GM21367 (cell line): Measurements from ENCODE around the gene UBE2Q1.

Source experiments
- ATAC-seq: cut with Tn5 transposase; IDR thresholded peaks from one replicate; pipeline ENCODE4 v1.9.1; 2021; ENCODE audit not compliant: unreplicated experiment

The UBE2Q1 gene

DNA sequence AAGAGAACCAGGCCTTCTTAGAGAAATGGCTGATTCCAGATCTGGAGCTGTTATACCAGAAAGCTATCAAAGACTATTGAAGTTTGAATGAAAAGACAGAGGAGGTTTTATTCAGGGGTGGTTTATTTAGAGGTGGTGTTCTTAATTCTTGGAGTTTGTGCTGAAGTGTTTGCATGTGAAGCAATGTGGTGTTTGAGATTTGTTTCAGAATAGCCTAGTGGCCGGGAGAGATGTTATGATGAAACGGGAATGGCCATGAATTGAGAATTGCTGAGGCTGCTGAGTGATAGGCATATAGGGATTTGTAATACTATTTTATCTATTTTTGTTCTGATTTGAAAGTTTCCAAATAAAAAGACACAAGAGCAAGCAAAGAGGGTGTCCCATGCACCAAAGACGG, 45.7 kb downstream of the UBE2Q1 start:
- no peak for ATAC-seq

DNA sequence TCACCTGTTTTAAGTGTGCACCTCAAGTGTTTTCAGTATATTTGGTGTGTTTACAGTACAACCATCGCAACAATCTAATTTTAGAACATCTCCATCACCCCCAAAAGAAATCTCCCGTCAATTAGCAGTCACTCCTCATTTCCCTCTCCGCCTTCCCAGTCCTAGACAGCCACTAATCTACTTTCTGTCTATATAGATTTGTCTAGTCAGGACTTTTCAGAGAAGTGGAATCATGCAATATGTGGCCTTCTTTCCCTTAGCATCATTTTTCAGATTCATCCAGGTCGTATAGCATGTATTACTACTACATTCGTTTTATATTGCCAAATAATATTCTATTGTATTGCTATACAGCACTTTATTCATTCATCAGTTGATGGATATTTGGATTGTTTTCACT, 54.6 kb downstream of the UBE2Q1 start:
- ATAC-seq = no peak

DNA sequence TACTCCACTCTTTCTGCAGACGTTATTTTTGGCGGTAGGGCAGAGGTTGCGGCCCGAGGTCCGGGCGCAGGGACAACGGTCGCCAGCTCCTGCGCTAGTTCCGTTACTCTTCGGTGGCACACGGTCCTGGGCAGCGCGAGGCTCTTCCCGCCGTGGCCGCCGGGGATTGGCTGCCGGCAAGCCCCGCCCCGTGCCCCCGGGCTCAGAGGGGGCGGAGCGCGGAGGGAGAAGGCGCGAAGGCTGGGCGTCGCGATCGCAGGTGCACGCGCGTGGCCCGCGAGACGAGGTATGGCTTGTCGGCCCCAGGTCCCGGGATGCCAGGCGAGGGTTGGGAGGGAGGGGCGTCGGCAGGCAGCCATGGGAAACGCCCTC, 55.7 kb downstream of the UBE2Q1 start:
- ATAC-seq = no peak

DNA sequence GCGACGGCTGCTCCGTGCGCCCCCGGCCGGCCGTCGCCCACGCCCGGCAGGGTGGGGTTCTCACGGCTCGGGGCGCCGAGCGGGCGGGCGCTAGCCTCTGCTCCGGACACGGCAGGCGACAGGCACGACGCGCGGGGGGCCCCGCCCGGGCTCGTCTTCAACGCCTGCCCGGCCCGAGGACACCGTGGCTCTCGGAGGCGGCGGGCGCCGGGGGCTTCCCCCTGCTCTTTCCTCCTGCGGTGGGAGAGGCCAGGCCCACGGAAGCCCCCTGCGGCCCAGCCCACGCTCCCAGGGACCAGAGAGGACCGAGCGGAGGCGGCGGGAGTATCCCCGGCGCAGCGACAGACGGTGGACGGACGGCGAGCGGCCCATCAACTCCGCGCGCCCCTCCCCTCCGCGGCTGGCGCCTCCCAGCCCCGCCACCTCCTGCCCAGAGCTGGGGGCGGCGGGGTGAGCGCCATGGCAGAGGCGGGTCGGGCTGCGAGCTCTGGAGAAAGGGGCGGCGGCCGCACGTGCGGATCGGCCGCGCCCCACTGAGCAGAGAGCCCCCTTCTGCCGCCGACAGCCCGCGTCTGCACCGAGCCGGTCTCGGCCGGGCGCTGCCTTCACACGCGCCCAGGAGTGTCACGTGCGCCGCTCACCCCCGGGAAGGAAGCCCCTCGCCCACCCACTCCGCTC, 56.3 kb downstream of the UBE2Q1 start, which contains the start of the genes SHE and TDRD10:
Gene SHE (minus strand): TSS at position 347 of the 678 bp plus-strand sequence. CDS start 386 bp downstream, outside the sequence.
Gene TDRD10 (plus strand): TSS at position 154 of the 678 bp plus-strand sequence. CDS start 4,685 bp downstream, outside the sequence.
- ATAC-seq = no peak

DNA sequence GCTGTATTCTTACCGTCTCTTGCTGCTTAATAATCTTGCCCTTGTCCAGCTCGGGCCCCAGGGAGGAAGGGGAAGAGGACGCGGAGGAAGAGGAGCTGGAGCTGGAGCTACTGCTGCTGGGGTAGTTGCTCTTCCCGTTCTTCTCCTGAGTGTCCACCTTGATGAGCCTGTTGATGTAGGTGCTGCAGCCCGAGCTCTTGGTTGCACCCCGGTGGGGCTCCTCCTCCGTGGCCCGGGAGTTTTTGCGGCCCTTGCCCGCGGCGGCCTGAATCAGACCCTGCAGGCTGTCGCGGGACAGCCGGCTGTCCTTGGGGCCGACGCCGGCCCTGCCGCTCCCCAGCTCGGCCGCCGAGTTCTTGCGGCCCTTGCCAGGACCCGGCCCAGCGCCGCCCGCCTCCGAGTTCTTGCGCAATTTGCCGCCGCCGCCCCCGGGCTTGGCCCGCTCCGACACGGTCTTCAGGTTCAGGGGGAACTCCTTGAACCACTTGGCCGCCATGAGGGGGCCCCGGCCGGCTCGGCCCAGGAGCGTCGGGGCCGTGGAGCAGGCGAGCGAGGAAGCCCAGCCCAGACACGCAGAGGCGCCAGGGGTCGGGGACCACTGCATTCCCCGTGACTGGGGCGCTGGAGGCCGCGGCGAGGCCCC, 56.9 kb downstream of the UBE2Q1 start:
- ATAC-seq = no peak

DNA sequence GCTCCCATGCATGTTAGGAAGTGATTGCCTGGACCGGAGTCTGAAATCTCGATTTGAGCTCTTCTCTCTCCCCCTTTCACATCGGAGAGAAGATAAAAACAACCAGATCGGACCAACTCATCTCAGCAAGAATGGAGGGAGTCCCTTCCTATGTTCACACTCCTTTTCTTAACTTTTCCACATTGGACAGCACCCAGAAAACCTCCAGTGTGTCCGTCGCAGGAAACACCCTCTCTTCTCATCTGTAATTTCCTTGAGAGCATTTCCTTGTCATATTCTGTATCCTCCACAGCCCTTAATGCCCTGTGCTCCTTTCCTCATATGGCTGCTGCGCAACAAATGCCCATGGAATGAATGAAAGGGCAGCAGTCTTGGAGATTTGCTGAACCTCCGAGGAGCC, 57.9 kb downstream of the UBE2Q1 start:
- ATAC-seq = no peak

DNA sequence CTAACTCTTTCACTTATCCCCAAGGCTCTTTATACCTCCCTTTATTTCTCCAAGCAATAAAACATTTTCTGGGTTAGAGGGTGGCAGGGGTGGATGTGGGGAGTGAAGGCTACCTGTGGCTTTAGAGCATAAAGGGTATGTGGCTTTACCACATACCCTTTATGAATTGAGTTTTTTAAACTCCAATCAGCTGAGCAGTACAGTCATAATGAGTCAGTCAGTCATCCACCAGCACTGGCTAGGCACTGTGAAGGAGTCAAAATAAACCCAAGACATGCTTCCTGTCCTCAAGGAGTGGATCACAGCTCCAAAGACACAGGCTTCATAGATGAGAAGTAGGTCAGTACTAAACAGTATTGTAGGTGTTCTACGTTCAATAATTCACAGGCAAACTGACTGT, 59.0 kb downstream of the UBE2Q1 start:
- ATAC-seq = no peak
